GM19099 (cell line): Measurements from ENCODE around the gene MMP23B.
A peak's percentile ranks its signal among the peaks of the same experiment; 100 is the strongest.

Experiments
- POLR2A ChIP-seq: IDR thresholded peaks from 3 replicates; pipeline ENCODE4 v1.6.1; 2011; ENCODE audit warnings: low read depth; ENCODE audit not compliant: insufficient read length; ENCODE audit errors: extremely low read depth

MMP23B gene

DNA sequence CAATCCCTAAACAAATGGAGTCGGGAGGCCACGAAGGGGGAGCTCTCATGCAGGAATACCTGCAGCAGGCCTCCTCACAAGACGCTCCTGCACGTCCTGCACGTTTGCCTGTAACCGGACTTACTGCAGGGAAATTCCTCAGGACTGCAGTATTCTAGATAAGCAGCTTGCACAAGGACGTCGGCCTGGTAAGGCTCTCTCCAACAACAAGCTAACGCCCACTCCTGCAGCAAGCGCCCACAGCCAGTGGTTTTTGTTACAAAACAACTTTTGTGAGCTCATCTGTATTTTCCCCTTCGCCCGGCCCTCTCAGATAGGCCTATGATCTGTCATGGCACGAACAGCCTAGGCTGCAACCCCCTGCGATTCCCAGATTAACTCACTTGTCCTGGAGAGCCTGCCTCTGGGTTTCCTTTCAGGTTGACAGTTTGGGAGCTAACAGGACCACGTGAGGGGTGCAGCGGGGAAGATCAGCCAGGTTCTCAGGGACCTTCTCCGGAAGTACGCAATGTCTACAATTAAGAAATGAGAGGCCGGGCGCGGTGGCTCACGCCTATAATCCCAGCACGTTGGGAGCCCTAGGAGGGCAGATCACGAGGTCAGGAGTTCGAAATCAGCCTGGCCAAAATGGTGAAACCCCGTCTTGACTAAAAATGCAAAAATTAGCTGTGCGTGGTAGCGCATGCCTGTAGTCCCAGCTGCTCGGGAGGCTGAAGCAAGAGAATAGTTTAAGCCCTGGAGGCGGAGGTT lies 17.6 kb upstream of the MMP23B start:
- TF ChIP-seq POLR2A: no peak

GRCh38 chr1:1614954-1615255 lies 17.1 kb upstream of the MMP23B start:
- no peak for TF ChIP-seq POLR2A

DNA sequence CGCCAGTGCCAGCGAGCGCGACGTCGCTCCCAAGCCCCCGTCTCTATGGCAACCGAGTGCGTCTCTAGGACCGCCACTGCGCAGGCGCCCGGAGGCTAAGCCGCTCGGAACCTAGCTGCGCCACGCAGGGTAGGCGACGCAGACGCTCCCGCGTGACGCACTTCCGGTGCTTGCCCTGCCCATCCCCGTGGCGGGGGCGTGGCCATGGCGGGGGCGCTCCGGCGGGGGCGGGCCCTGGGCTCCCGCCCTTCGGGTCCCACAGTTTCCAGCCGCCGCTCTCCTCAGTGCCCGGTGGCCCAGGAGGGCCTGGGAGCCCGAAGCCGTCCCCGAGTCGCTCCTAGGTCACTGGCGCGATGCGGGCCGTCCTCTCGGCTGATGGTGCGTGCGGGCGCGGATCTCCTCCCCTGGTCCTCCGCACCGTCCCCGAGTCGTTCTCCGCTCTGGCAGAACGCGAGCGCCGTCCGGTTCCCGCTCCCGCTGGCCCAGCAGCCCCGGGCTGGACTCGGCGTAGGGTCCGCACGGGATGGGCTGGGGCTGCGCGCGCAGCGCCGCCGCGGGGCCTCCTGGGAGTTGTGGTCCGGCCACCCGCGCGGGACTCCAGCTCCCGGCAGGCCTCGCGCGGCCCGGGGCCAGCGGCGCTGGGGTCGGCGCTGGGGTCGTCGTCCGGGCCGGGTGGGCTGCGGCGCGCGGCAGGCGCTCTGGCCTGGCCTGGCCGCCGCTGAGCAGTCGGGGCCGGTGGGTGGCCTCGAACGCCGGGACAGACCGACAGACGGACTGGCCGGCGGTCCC lies 16.5 kb upstream of the MMP23B start, which contains the start of gene MIB2:
TSS of gene MIB2 (plus strand) at position 245 of the 789 bp plus-strand sequence. CDS start 7,953 bp downstream, outside the sequence.
- peak; percentile 81 for TF ChIP-seq POLR2A

GRCh38 chr1:1616045-1616790 lies 15.8 kb upstream of the MMP23B start:
- no peak for TF ChIP-seq POLR2A

- TF ChIP-seq POLR2A: no peak
Observed at GRCh38 chr1:1616838-1617237, 15.1 kb upstream of the MMP23B start.

DNA sequence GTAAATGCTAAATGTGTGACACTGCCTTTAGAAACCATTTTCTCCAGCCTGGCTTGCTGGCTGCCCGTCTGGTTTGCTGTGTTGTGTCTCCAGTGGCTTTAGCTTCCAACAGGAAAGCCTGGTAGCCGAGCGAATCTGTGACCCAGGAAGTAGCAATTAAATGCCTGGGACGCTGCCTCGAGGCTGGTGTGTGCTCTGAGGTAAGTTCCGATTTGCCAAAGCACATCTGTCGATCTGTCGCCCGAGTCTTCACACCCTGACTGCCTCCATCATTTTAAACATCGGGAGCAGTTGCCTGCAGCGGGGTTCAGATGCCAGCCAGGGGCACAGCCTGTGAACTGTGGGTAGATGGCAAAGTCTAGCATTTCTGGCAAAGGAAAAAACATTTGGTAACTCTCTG lies 14.5 kb upstream of the MMP23B start:
- no peak for TF ChIP-seq POLR2A

- TF ChIP-seq POLR2A: no peak
Observed at GRCh38 chr1:1617925-1618324, 14.0 kb upstream of the MMP23B start.

DNA sequence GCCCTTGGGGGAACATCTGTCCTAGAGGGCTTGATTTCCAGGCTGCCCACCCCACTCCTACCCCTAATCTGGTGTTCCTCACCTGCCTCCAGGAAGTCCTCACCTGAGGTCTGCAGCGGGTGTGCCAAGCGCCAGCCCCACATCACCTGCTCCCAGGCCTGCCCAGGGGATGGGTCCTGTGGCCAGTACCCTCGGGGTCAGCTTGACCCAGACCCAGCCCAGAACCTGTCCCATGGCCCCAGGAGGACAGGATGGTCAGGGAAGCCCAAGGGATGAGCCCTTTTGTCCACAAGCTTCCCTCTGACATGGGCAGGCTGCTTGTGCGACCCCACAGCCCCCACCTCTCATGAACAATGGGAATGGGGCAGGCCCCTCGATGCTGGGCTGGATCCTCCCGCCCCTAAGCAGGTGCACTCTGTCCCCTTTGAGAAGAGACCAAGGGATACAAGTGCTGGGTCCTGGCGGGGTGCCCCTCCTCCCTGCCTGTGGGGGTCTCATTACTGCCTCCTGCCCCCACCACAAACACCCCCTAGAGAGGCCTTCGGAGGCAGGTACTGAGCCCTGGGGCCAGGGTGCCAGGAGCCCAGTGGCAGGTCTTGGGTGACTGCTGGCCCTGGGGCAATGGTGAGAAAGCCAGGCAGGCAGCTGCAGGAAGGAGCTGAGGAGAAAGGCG lies 13.4 kb upstream of the MMP23B start:
- no peak for TF ChIP-seq POLR2A

DNA sequence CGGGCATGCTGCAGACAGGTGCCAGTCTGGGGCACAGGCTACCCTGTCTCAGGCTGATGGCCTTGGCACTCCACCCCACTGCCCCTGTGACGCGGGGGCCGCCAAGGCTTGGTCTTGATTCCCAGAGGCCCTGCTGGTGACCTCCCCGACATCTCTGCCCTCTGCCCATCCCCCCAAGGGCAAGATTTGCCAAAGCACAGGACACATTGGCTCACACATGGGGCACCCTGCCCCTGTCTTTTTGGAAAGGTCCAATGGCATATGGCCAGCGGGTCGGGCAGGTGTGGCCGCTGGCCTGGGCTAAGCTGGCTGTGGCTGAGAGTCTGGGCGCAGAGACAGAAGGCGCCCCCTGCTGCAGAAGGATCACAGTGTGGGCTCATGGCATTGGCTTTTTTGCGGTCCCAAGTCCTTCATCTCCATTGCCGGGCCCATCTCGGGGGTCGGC lies 12.0 kb upstream of the MMP23B start:
- no peak for TF ChIP-seq POLR2A

DNA sequence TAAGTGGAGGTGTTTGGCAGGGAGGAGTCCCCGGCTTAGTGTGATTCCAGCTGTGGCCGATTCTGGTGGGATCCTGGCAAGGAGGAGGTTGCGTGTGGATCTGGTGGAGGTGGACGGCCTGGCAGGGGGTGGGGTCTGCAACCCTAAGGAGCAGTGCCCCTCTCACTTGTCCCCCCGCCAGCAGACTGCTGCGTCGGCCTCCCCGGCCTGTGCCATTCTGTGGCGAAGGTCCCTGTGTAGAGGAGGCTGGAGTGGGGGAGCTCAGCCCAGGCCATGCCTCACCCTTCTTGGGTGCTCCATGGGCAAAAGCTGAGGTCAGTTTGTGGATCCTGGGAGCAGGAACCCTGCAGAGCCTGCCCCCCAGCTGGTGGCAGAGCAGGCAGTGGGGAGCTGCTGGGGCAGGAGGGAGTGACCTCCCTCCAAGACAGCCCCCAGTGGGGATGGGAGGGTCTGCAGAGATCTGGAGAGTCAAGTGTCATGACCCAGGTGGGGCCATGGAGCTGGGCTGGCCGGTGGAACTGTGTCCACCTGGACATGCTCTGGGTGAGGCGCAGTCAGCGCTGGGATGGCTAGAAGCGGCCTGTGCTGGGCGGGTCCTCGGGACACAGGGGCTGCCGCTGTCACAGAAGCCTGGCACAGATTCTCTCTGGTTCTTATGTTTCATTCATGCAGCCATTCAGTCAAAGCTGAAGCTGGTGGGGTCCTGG lies 11.4 kb upstream of the MMP23B start:
- TF ChIP-seq POLR2A: no peak

DNA sequence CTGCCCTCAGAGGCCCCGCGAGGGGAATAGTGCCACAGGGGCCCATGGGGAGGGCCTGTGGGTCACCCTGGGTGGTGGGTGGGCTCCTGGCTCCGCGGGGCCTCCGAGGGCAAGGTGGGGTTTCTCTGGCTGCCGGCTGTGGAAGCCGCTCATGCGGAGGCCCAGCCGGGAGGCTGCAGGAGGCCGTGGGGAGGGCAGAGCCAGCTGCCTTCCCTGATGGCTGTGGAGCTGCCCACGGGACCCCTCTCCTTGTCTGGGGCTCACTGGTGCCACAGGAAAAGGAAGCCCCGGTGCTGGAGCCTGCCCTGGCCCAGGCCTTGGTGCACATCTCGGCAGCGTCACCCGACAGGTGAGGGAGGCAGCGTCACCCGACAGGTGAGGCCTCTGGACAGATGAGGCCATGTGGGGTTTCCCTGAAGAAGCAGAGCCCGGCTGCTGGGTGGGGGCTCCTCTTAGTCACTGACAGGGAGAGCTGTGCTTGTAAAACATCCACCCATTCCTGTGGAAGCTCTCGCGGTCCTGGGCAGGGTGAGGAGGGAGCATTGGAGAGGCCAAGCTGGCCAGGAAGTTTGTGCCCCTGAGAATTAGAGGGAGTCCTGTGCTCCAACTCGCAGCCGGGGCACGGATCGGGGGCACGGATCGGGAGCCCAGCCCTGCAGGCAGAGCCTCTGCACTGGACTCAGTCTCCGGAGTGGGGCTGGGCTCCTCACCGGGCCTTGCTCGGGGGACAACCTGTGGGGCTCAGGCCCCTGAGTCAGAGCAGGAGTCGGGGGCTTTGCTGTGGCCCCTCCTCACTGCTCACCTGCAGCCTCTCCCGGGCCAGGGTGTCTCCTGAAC lies 10.6 kb upstream of the MMP23B start:
- TF ChIP-seq POLR2A: no peak

DNA sequence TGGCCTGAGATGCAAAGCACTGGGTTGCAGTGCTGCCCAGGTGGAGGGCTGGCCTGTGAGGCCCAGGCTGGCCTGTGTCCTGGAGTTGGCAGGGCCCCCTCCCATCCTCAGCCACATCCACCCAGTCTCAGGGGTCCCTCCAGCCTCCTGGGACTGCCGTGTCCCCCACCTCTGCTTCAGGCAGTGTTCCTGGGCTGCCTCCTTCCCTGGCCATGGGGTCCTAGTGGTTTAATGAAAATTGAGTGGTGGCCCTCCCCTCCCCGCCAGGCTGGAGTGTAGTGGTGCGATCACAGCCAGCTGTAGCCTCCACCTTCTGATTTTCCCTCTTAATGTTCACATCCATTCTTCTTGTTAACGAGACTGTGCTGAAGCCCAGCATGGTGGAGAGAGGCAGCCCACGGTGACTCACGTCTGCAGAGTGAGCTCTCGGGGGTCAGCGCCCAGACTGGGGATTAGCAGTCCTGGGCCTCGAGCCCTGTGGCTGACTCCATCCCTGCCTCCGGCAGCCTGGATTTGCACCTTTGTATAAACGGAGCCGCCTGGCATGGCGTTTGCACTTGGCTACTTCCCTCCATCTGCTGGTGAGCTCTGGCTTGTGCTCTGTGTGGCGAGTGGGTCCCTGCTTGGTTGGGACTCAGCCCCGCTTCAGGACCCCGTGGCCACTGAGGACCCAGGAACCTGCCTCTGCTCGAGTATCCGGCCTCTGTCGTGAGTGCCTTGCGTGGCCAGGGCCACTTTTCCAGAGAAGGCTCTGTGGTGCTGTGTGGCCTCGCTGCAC lies 9.8 kb upstream of the MMP23B start:
- TF ChIP-seq POLR2A: no peak

DNA sequence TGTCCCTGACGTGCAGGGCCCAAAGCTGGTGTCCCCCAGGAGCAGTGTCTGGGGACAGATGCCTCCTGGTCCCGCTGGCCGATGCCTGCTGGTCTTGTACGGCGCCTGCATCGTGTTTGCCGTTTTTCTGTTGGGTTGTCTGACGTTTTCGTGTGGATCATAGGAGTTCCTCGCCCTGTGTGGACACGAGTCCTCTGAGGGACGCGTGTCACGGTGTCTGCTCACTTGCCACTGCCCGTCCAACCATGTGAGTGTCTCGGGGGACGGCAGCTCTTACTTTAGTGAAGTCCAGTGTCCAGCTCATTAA lies 9.2 kb upstream of the MMP23B start:
- no peak for TF ChIP-seq POLR2A
